Right lobe of liver (tissue), 6 donors: ENCODE measurements around the gene HDAC9. TPM values are rescaled to one million over a fixed set of nuclear protein-coding genes. Genes with fewer than 3 reads are reported as not detected.

Source experiments
- ATAC-seq, 4 donors: fragments of 200-7000 bp; cut with Tn5 transposase; one replicate each; pipeline ENCODE4 v1.9.1; 2020; ENCODE audit warnings: mild to moderate bottlenecking in 4 of 4, moderate library complexity in 4 of 4
- DNase-seq, 3 donors: peaks; one replicate each; pipeline ENCODE4 v3.0.0-alpha.2; 2020
- H3K27ac ChIP-seq, 3 donors: fragments of 200-600 bp; one replicate each; pipeline ENCODE4 v1.8.0; 2022
- H3K27me3 ChIP-seq, 2 donors: fragments of 200-600 bp; one replicate each; pipeline ENCODE4 v1.8.0; 2022
- H3K36me3 ChIP-seq, 4 donors: fragments of 200-600 bp; sonication (generic) in 1 of 4; one replicate each; pipeline versions ENCODE4 v1.5.1 to v1.8.0; 2017 to 2022; ENCODE audit warnings: control low read depth in 1 of 4
- H3K4me1 ChIP-seq, 4 donors: fragments of 200-600 bp; sonication (generic) in 1 of 4; one replicate each; pipeline versions ENCODE4 v1.5.1 to v1.8.0; 2017 to 2022; ENCODE audit warnings: control low read depth in 1 of 4
- H3K4me3 ChIP-seq, 3 donors: fragments of 200-600 bp; one replicate each; pipeline ENCODE4 v1.8.0; 2022
- H3K9me3 ChIP-seq, 4 donors: fragments of 200-600 bp; sonication (generic) in 1 of 4; one replicate each; pipeline versions ENCODE4 v1.5.1 to v1.8.0; 2017 to 2022; ENCODE audit warnings: control low read depth in 1 of 4
- CTCF ChIP-seq, 4 donors: fragments of 200-600 bp in 3 of 4; fragments of 450-650 bp in 1 of 4; IDR thresholded peaks; one replicate each; pipeline versions ENCODE4 v1.5.1 to v1.8.0; 2016 to 2022; ENCODE audit warnings: antibody characterized with exemption in 4 of 4, mild to moderate bottlenecking in 2 of 4
- POLR2A ChIP-seq: fragments of 450-650 bp; IDR thresholded peaks from one replicate; pipeline ENCODE4 v1.6.1; 2017; ENCODE audit warnings: antibody characterized with exemption, mild to moderate bottlenecking
- WGBS: methylation state at CpG from one replicate; pipeline ENCODE4 v1.1.6; 2018; ENCODE audit warnings: low coverage, low lambda C conversion rate; ENCODE audit not compliant: insufficient coverage; ENCODE audit errors: missing lambda C conversion rate; 5-methylcytosine and 5-hydroxymethylcytosine counted together
- intact Hi-C, 2 donors: fragments of 100-400 bp; cut with DNase I; formaldehyde crosslinking; loops; one replicate each; pipeline versions ENCODE4 v1.11.2 to v1.14.1; 2022
- total RNA-seq, 6 experiments: library from RNA; depleted of rRNA in 2 of 6; stranded (reverse); fragments of >200 nt in 2 of 6; fragmentation: NEBNext Ultra II Directional in 3 of 6; extraction: Animal tissue kit (Norgen Biotek cat#: 25700) in 3 of 6; gene quantifications; one replicate each; pipeline versions ENCODE4 v1.1.0 to v1.2.4, GENCODE V29; 2016 to 2023
- donor health status: DM: no; HTN: yes; CAD: no.
- donor health status: DM: no; HTN: no; CAD: no.
- donor health status: DM: no; HTN: no; CAD: no.
- donor health status: DM: no; HTN: yes; CAD: no.
- donor health status: DM: no; HTN: yes; CAD: no.

Gene HDAC9
- total RNA-seq, 6 experiments from 2014 or later, result 1.0 to 4.1 (median 2.5) TPM

GRCh38 chr7:18902892-18903291 lies 407.3 kb downstream of the HDAC9 start:
- DNase-seq, result no peak
- Histone ChIP-seq H3K4me3 (no peak overlapping the region), H3K27me3 (no peaks in the 10 kb centered on the region), H3K9me3 (no peaks in the 10 kb centered on the region), H3K4me1 (no peaks in the 10 kb centered on the region), H3K36me3 (no peaks in the 10 kb centered on the region), H3K27ac (no peak overlapping the region)
- ATAC-seq, result no peak
- TF ChIP-seq POLR2A, result no peak
- TF ChIP-seq CTCF (IDR thresholded peaks at IDR 0.05), result no peak
- intact Hi-C loops, result no loop called here

GRCh38 chr7:18903695-18904094 lies 408.1 kb downstream of the HDAC9 start:
- ATAC-seq (no peak), DNase-seq (no peak)
- intact Hi-C loops, result no loop called here
- no peaks in the 10 kb centered on the region for H3K36me3 ChIP-seq
- H3K27me3 ChIP-seq, result no peaks in the 10 kb centered on the region
- H3K27ac ChIP-seq, result no peak overlapping the region
- no peaks in the 10 kb centered on the region for H3K9me3 ChIP-seq
- H3K4me1 ChIP-seq, result no peaks in the 10 kb centered on the region
- TF ChIP-seq POLR2A, result no peak
- no peak for TF ChIP-seq CTCF (IDR thresholded peaks at IDR 0.05)
- WGBS, result 40% methylated on average over 4 of the region's 4 CpGs
- no peak overlapping the region for H3K4me3 ChIP-seq

GRCh38 chr7:18905316-18905943 lies 409.9 kb downstream of the HDAC9 start:
- DNase-seq (no peak), ATAC-seq (no peak)
- Histone ChIP-seq H3K4me3 (no peak overlapping the region), H3K27ac (no peak overlapping the region), H3K4me1 (no peaks in the 10 kb centered on the region), H3K9me3 (no peaks in the 10 kb centered on the region), H3K36me3 (no peaks in the 10 kb centered on the region), H3K27me3 (no peaks in the 10 kb centered on the region)
- 36% methylated on average over 2 of the region's 2 CpGs for WGBS
- TF ChIP-seq POLR2A (no peak), CTCF (IDR thresholded peaks at IDR 0.05) (no peak)
- intact Hi-C loops, result no loop called here

- ATAC-seq (no peak), DNase-seq (no peak)
- TF ChIP-seq CTCF (IDR thresholded peaks at IDR 0.05), result no peak
- no peak for TF ChIP-seq POLR2A
- Histone ChIP-seq H3K4me1 (no peaks in the 10 kb centered on the region), H3K27ac (no peak overlapping the region), H3K4me3 (no peak overlapping the region), H3K27me3 (no peaks in the 10 kb centered on the region), H3K36me3 (no peaks in the 10 kb centered on the region), H3K9me3 (no peaks in the 10 kb centered on the region)
- WGBS, result 20% methylated on average over 2 of the region's 2 CpGs
- intact Hi-C loops, result no loop called here
These were observed 411.4 kb downstream of the HDAC9 start for GRCh38 chr7:18906901-18907300.

- no peak overlapping the region for H3K4me3 ChIP-seq
- no peaks in the 10 kb centered on the region for H3K9me3 ChIP-seq
- H3K36me3 ChIP-seq, result no peaks in the 10 kb centered on the region
- no peaks in the 10 kb centered on the region for H3K27me3 ChIP-seq
- no peak for ATAC-seq
- DNase-seq, result no peak
- 52% methylated on average over 4 of the region's 4 CpGs for WGBS
- no peaks in the 10 kb centered on the region for H3K4me1 ChIP-seq
- TF ChIP-seq CTCF (IDR thresholded peaks at IDR 0.05) (no peak), POLR2A (no peak)
- no peak overlapping the region for H3K27ac ChIP-seq
- intact Hi-C loops, result no loop called here
These were observed 417.6 kb downstream of the HDAC9 start for GRCh38 chr7:18913106-18913505.
